Ureter (tissue), 1 donor: ENCODE results near the gene PTGDR2. TPM values are rescaled to one million over a fixed set of nuclear protein-coding genes. Genes with fewer than 3 reads are reported as not detected.

Experiments used
- DNase-seq: peaks from one replicate; pipeline ENCODE4 v3.0.0-alpha.2; 2020; ENCODE audit warnings: low spot score
- total RNA-seq: library from RNA; stranded (reverse); gene quantifications from one replicate; pipeline ENCODE4 v1.2.4, GENCODE V29; 2023
- donor health status: DM: yes; HTN: yes; CAD: no.

Gene PTGDR2
- total RNA-seq, 1 donor from 2014 or later, result 0.13 TPM

DNA sequence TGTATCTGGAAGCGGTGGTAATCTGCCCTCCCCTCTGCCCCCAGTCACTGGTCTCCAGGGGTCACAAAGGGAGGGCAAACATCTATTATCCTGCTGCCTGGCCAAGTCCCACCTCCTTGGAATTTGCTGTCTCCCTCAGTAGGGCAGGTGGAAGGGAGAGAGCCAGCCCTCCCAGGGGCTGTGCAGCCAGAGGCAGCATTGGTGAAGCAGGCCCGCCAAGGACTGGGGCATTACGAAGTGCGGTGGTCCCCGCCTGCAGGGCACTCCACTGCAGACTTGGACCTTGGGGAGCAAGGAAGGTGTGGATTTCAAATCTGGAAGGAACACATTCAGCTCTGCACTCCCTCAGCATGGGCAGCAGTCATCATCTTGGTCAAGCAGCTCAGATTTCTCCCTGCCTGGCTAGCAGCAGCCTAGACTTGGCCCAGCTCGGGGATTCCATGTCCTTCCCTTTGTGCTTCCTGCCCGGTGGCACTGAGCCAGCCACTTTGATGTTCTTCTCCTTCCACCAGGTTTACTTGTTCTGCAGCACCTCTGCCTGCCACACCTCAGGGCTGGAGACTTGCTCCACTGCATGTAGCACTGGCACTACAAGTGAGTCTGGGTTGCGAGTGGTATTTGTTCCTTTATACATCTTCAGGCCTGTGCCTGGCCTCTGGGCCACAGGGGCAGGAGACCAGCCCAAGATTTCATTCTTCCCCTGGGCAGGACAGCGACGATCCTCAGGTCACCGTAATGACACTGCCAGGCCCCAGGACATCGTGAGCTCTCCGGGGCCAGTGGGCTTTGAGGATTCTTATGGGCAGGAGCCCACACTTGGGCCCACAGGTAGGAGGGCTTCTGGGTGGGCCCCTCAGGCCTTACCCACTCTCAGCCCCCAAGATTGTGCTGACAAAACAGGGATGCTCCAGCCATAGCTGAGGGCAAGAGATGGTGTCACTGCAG, 18.9 kb upstream of the PTGDR2 start:
- DNase-seq, result no peak

DNA sequence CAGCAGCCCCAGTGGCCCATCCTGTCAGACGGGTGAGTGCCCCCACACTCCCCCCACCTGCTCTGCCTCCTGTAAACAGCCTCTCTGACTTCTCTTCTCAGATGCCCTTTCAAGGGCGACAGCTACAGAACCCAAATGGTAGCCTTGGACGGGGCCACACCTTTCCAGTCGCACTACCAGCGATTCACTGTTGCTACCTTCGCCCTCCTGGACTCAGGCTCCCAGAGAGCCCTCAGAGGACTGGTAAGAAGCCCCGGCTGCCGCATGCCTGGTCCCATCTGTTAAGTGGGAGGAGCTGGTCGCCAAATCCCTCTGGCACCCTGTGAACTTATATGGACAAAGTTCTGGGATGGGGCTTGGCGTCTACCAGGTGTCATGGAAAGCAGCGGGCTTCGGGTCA, 17.8 kb upstream of the PTGDR2 start:
- DNase-seq, result no peak

- DNase-seq, result no peak
Observed at GRCh38 chr11:60872961-60873524, 17.3 kb upstream of the PTGDR2 start.

DNA sequence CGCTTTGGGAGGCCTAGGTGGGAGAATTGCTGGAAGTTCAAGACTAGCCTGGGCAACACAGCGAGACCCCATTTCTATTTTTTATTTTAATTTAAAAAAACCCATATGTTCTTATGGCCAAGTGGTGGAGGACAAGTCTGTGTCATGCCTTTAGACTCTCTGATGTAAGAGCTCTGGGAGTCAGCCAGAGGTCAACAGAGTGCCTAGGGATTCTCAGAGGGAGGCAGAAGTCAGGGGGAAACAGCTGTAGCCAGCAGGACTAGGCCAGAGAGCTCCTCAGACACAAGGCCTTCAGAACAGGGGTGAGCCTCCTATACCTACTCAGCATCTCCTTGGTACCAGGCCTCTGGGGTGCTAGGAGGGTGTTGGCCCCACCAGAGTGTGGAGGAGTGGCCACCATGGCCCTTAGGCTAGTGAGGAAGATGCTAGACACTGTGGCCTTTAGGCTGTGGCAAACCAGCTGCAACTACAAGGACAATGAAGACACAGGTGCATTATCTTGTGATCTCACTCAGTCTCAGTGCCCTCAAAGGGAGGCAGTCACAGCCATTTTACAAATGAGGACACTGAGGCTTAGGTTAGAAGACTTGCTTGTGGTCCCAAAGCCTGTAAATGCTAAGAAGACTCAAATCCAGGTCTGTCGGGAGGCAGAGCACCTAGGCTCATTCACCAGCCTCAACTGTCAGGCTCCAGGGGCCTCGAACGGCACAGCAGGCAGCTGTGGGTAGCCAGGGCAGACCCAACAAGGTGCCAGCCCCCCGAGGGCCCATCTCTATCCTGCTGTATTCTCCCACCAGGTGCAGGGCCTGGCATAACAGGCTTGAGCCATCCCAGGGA, 16.6 kb upstream of the PTGDR2 start:
- no peak for DNase-seq

DNA sequence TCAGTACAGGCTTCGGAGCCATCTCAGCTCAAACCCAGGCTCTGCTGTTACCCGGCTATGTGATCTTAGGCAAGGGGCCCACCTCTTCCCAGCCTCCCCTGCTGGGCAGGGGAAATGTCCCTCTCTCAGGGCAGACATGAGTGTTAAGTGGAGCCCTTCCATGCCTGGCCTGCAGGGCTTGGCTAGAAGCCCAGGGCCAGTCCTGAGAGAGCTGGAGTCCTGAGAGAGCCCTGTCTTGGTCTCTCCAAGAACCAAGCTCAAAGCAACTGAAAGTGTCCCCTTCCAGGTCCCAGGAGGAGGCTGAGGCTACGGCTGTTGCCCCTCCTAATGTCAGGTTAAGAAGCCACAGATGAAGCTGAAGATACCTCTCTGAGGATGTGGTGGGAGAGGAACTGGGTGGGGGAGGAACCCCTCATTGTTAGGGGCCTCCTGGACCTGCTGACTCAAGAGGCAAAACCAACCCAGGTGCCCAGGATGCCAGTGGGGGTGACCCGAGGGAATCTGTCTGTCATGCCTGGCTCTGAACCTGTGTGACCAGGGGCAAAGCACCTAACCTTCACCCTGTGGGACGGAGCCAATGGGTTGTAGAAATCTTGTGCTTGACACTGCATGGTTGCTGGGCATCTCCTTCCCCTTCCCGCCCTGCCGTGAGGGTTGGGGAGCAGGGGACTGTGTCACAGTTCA, 15.8 kb upstream of the PTGDR2 start:
- DNase-seq, result no peak

GRCh38 chr11:60870733-60871377, 15.1 kb upstream of the PTGDR2 start:
- no peak for DNase-seq

DNA sequence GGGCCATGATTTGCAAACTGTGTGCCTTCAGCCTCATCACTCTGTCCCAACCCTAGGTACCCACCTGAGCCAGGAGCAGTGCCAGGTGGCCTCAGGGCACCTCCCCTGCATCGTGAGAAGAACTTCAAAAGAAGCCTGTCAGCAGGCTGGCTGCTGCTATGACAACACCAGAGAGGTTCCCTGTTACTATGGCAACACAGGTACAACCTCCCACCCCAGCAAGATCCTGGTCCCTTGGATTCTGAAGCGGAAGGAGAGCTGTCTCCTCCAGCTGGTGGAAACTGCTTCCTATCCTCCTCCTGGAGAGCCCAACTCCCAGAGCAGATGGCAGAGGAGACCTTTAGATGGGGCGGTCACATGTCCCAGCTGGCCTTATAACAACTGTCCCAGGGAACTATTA, 14.5 kb upstream of the PTGDR2 start:
- no peak for DNase-seq

- no peak for DNase-seq
Observed at GRCh38 chr11:60869451-60869825, 13.7 kb upstream of the PTGDR2 start.

DNA sequence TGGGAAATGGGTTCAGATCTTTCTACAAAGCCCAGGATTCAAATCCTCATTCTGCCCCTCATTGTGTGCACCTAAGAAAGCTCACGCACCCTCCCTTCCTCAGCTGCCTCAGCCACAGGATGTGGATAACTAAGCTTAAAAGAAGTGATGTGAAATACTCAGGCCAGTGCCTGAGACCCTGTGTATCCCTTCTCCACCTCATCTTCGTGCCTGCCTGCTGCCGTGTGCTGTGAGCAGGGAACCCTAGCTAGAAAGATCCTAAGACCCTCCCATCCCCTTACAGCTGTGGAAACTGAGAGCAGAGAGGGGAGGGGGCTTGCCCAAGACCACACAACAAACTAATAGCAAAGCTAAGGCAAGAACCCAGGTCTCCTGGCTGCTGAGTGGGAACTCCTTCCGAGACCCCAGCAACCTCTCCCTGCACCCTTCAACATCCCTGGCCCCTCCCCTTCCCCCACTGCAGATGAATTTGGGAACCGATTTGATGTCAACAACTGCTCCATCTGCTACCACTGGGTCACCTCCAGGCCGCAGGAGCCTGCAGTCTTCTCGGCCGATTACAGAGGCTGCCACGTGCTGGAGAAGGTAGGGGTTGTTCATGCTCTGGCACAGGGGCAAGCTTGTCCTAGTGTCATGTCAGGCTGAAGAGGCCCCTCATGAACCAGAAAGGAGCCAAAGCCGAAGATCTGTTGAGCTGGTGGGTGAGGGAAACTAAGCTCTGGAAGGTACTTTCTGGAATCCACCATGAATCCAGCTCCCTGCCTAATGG, 13.1 kb upstream of the PTGDR2 start:
- DNase-seq, result no peak

- DNase-seq, result no peak
Observed at GRCh38 chr11:60867871-60868681, 12.3 kb upstream of the PTGDR2 start.

DNA sequence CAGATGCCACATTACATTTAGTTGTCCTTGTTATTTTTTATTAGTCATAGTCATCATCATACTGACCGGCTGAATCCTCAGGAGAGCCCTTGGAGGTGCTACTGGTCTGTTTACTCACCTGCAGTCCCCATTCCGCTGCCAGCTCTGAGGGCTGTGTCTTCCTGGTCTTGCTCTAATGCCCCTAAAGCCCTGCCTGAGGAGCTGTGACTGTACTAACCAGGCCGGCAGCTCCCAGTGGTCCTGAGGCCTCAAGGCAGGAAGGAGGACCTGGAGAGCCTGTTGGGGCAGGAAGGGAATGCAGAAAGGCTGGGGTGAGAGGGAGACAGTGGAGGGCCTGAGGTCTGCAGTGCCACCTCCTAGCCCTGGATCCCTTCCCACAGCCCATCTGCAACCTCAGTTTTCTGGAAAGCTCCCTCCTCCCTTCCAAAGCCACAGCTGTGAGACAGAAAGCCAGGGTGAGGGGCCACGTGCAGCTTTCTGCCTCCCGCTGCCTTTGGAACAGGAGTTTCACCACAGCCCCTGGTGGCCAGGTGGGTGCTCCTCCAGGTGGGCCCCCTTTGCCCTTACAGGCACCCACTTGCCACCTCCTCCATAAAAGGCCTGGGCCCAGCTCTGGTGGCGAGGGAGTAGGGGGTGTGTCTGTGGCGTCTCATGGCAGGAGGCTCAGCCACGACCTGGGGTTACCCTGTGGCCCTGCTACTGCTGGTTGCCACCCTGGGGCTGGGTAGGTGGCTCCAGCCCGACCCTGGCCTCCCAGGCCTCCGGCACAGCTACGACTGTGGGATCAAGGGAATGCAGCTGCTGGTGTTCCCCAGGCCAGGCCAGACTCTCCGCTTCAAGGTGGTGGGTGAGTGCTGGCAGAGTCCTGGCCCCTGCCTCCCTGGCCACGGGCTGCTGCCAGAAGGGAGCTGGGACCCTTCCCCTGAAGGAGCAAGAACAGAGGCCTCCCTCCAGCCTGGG, 11.4 kb upstream of the PTGDR2 start, which contains the start of gene ZP1:
ZP1 (plus strand) TSS at position 632 of the 960 bp plus-strand sequence; CDS start at position 652, 20 bp downstream.
- no peak for DNase-seq

GRCh38 chr11:60864856-60865513, 9.2 kb upstream of the PTGDR2 start:
- DNase-seq, result no peak

GRCh38 chr11:60863550-60864521, 8.1 kb upstream of the PTGDR2 start:
- no peak for DNase-seq

- no peak for DNase-seq
Observed at GRCh38 chr11:60862171-60862570, 6.4 kb upstream of the PTGDR2 start.

DNA sequence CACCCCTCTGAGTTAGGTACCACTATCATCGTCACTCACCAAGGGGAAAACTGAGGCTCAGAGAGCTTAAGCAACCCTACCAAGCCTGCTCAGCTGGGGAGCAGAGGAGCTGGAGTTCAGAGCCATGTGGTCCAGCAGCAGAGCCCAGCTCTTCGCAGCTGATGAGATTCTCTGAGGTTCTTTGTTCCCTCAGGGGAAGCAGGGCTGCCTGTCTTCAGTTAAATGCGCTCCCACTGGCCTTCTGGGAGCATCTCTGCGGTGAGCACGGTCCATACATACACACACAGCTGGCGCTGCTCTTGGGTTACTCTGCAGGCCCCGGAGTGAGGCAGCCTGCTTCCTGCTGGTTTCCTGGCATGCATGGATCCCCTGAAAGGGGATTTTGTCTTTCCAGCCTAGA, 5.2 kb upstream of the PTGDR2 start:
- DNase-seq, result no peak

GRCh38 chr11:60859616-60860250, 4.0 kb upstream of the PTGDR2 start:
- DNase-seq, result no peak
